K562 (cell line): Measurements from ENCODE around the gene MSANTD1. TPM values are rescaled to one million over a fixed set of nuclear protein-coding genes. Genes with fewer than 3 reads are reported as not detected.

Experiments
- ATAC-seq: fragments of 200-7000 bp; cut with Tn5 transposase; 3 replicates; pipeline ENCODE4 v1.9.1; 2020; ENCODE audit warnings: moderate library complexity
- BruUV-seq: library from RNA; stranded (reverse); fragments of 400-500 nt; replicated peaks from 2 replicates; lab custom pipeline; 2021; lab: Mats Ljungman, UMichigan
- CTCF ChIA-PET: fragments of 300-600 bp; formaldehyde crosslinking; extraction: SDS; loops from one replicate; lab custom pipeline; 2021; ENCODE audit warnings: low intra/inter-chr PET ratio; lab: Yijun Ruan, JAX
- POLR2A ChIA-PET: fragments of 300-600, 350-650 bp; sonication (Branson Sonifier 250); formaldehyde crosslinking; extraction: SDS; loops from one replicate; lab custom pipeline; 2021; ENCODE audit warnings: antibody characterized with exemption, inconsistent platforms; lab: Yijun Ruan, JAX
- DNase-seq, 4 experiments: peaks; one replicate each; pipeline versions ENCODE4 v3.0.0 to v3.0.0-alpha.2; 2011 to 2018; ENCODE audit warnings: low spot score in 3 of 4, mixed read lengths in 3 of 4; ENCODE audit errors: extremely low read depth in 1 of 4
- FAIRE-seq: peaks from 2 replicates; lab custom pipeline; 2011; peaks lifted over from hg19 to GRCh38; lab: Jason Lieb, UNC
- H2AFZ ChIP-seq: 2 replicates; pipeline ENCODE4 v1.6.0; 2011; ENCODE audit warnings: low read depth, low read length, control low read depth, inconsistent platforms
- H3K27ac ChIP-seq: fragments of 200-600 bp; 3 replicates; pipeline ENCODE4 v1.8.0; 2011; ENCODE audit warnings: low read depth, mild to moderate bottlenecking, control low read depth, inconsistent platforms, low read length, moderate library complexity, mixed read lengths; ENCODE audit errors: extremely low read depth
- H3K27me3 ChIP-seq, 2 experiments: fragments of 300-600 bp in 1 of 2; 2 replicates in 1 of 2; 3 replicates in 1 of 2; pipeline versions ENCODE4 v1.6.0 to v1.8.0; 2011; ENCODE audit warnings: inconsistent platforms in 2 of 2, low read length in 2 of 2, mild to moderate bottlenecking in 1 of 2, mixed read lengths in 1 of 2, moderate library complexity in 1 of 2; ENCODE audit not compliant: control insufficient read depth in 2 of 2, insufficient read depth in 2 of 2
- H3K36me3 ChIP-seq: fragments of 300-600 bp; 3 replicates; pipeline ENCODE4 v1.8.0; 2011; ENCODE audit warnings: mild to moderate bottlenecking, low read length, inconsistent platforms; ENCODE audit not compliant: control insufficient read depth, insufficient read depth
- H3K4me1 ChIP-seq, 2 experiments: fragments of 200-600 bp in 1 of 2; replicated peaks in 1 of 2; 2 replicates in 1 of 2; 3 replicates in 1 of 2; pipeline versions ENCODE4 v1.5.1 to v1.8.0; 2011; ENCODE audit warnings: inconsistent platforms in 2 of 2, low read length in 2 of 2, mild to moderate bottlenecking in 1 of 2, mixed read lengths in 1 of 2, moderate library complexity in 1 of 2; ENCODE audit not compliant: control insufficient read depth in 2 of 2, insufficient read depth in 2 of 2
- H3K4me2 ChIP-seq: 2 replicates; pipeline ENCODE4 v1.6.1; 2011; ENCODE audit warnings: low read length, control low read depth, inconsistent platforms, mixed read lengths; ENCODE audit not compliant: insufficient read depth
- H3K4me3 ChIP-seq: fragments of 200-600 bp; sonication (generic), shearing (Covaris generic); 2 replicates; pipeline ENCODE4 v1.5.1; 2016; ENCODE audit warnings: control low read depth, inconsistent platforms
- H3K79me2 ChIP-seq: fragments of 200-600 bp; 3 replicates; pipeline ENCODE4 v1.8.0; 2011; ENCODE audit warnings: low read length, inconsistent platforms; ENCODE audit not compliant: control insufficient read depth, insufficient read depth
- H3K9ac ChIP-seq, 2 experiments: 2 replicates each; pipeline versions ENCODE4 v1.6.0 to v1.6.1; 2011; ENCODE audit warnings: low read depth in 2 of 2, low read length in 2 of 2, control low read depth in 1 of 2, inconsistent platforms in 1 of 2, mild to moderate bottlenecking in 1 of 2, mixed read lengths in 1 of 2; ENCODE audit not compliant: insufficient read depth in 1 of 2
- H3K9me1 ChIP-seq: one replicate; pipeline ENCODE4 v1.6.0; 2011; ENCODE audit warnings: inconsistent platforms, mild to moderate bottlenecking, low read length, moderate library complexity; ENCODE audit not compliant: control insufficient read depth, insufficient read depth
- H3K9me3 ChIP-seq: replicated peaks from 2 replicates; pipeline ENCODE4 v1.5.1; 2011; ENCODE audit warnings: low read depth, low read length, inconsistent platforms; ENCODE audit not compliant: control insufficient read depth, insufficient read depth
- H4K20me1 ChIP-seq: replicated peaks from 2 replicates; pipeline ENCODE4 v1.6.1; 2011; ENCODE audit warnings: low read length, inconsistent platforms, mixed read lengths; ENCODE audit not compliant: control insufficient read depth, insufficient read depth
- ADNP ChIP-seq: fragments of 200-800 bp; sonication (Bioruptor generic); IDR thresholded peaks from 2 replicates; pipeline ENCODE4 v1.6.1; 2016; ENCODE audit warnings: missing genetic modification characterization, missing compliant biosample characterization
- BACH1 ChIP-seq: fragments of 200-800 bp; sonication (Bioruptor generic); IDR thresholded peaks from 2 replicates; pipeline ENCODE4 v1.6.1; 2016; ENCODE audit warnings: missing genetic modification characterization, missing compliant biosample characterization
- BMI1 ChIP-seq: fragments of 150-350 bp; IDR thresholded peaks from 2 replicates; pipeline ENCODE4 v1.6.1; 2014; ENCODE audit warnings: low read length
- KLF10 ChIP-seq: fragments of 250-450 bp; sonication (Bioruptor Pico); IDR thresholded peaks from 2 replicates; pipeline ENCODE4 v1.6.1; 2021; ENCODE audit warnings: matching md5 sums
- LEF1 ChIP-seq: fragments of 450-650 bp; IDR thresholded peaks from 2 replicates; pipeline ENCODE4 v1.6.1; 2016; ENCODE audit warnings: mild to moderate bottlenecking
- NCOA4 ChIP-seq: fragments of 450-650 bp; IDR thresholded peaks from 2 replicates; pipeline ENCODE4 v1.6.1; 2018; ENCODE audit warnings: mild to moderate bottlenecking; ENCODE audit not compliant: partially characterized antibody
- PHTF2 ChIP-seq: fragments of 250-450 bp; sonication (Bioruptor Pico); IDR thresholded peaks from 2 replicates; pipeline ENCODE4 v1.5.0; 2021; ENCODE audit warnings: mild to moderate bottlenecking
- POLR2A ChIP-seq: fragments of 450-650 bp; conservative IDR thresholded peaks from 2 replicates; pipeline ENCODE4 v1.6.1; 2016
- POU5F1 ChIP-seq: fragments of 150-350 bp; IDR thresholded peaks from 2 replicates; pipeline ENCODE4 v1.6.1; 2014; ENCODE audit warnings: borderline replicate concordance, low read length, low read depth, mild to moderate bottlenecking; ENCODE audit not compliant: partially characterized antibody
- SMARCA5 ChIP-seq: fragments of 450-650 bp; IDR thresholded peaks from 2 replicates; pipeline ENCODE4 v1.6.1; 2016
- SMARCE1 ChIP-seq: fragments of 450-650 bp; IDR thresholded peaks from 2 replicates; pipeline ENCODE4 v1.7.1; 2016; ENCODE audit warnings: mild to moderate bottlenecking
- ZHX1 ChIP-seq: fragments of 150-350 bp; conservative IDR thresholded peaks from 2 replicates; pipeline ENCODE4 v1.6.1; 2014; ENCODE audit warnings: low read length
- ZNF764 ChIP-seq: fragments of 250-450 bp; sonication (Bioruptor Pico); IDR thresholded peaks from 2 replicates; pipeline ENCODE4 v1.4.0; 2020; ENCODE audit warnings: low read depth, mild to moderate bottlenecking, moderate library complexity
- WGBS: fragments of 100-300 bp; shearing (Covaris generic); methylation state at CpG from one replicate; pipeline ENCODE4 v1.1.6; 2016; ENCODE audit warnings: low coverage, mixed read lengths; ENCODE audit not compliant: insufficient coverage; ENCODE audit errors: missing lambda C conversion rate; 5-methylcytosine and 5-hydroxymethylcytosine counted together
- in situ Hi-C: fragments of 300-500 bp; cut with MboI; formaldehyde crosslinking; loops from 4 replicates; pipeline ENCODE4 v1.15.0; 2018; ENCODE audit warnings: inconsistent platforms, mixed read lengths
- intact Hi-C: fragments of 100-400 bp; cut with micrococcal nuclease; formaldehyde crosslinking; loops from 2 replicates; pipeline ENCODE4 v1.14.2; 2022
- polyA plus RNA-seq, 8 experiments: library from polyadenylated mRNA; depleted of rRNA in 4 of 8; stranded (reverse) in 5 of 8; unstranded in 3 of 8; fragments of >200 nt; fragmentation: Nextera tagmentation in 2 of 8; fragmentation: Illumina TruSeq in 1 of 8; extraction: Ambion mirVana in 2 of 8; extraction: Trizol in 1 of 8; gene quantifications; 2 replicates each; pipeline versions ENCODE4 v1.2.1 to v1.2.3, GENCODE V29; 2011 to 2014; ENCODE audit warnings: inconsistent platforms in 1 of 8, missing spikeins in 1 of 8
- total RNA-seq, 7 experiments: library from RNA; depleted of rRNA in 6 of 7; stranded (reverse); fragments of >200 nt in 6 of 7; fragmentation: Illumina TruSeq in 2 of 7; extraction: Trizol in 2 of 7; gene quantifications; 2 replicates each; pipeline versions ENCODE4 v1.2.1 to v1.2.3, GENCODE V29; 2011 to 2021; ENCODE audit warnings: low replicate concordance in 1 of 7

MSANTD1 gene
- total and polyA plus RNA-seq, 9 of the 15 experiments (the other 6 are each of a cell fraction or from before 2014, with no cell fraction given) = 0.04 to 0.09 (median 0.07) TPM; not detected in 6

- Histone ChIP-seq H2AFZ (no peak overlapping the region), H3K27ac (no peak overlapping the region), H3K4me1 (no peaks in the 10 kb centered on the region), H3K79me2 (no peaks in the 10 kb centered on the region), H3K27me3 (peaks cover 10 to 11% of the 10 kb centered on the region in 2 experiments; a peak in 3 of 5 replicates), H3K9me1 (no peaks in the 10 kb centered on the region), H3K4me2 (no peak overlapping the region), H3K36me3 (no peaks in the 10 kb centered on the region), H3K4me3 (no peak overlapping the region), H3K9me3 (no peaks in the 10 kb centered on the region), H3K9ac (no peak overlapping the region), H4K20me1 (no peaks in the 10 kb centered on the region)
- ATAC-seq (no peak), FAIRE-seq (peak; percentile 35), DNase-seq (no peak)
- TF ChIP-seq NCOA4 (no peak), BACH1 (tag) (no peak), ADNP (tag) (no peak), BMI1 (no peak), SMARCE1 (no peak), ZNF764 (CRISPR knock-in tag) (no peak), POLR2A (no peak), POU5F1 (no peak), PHTF2 (CRISPR knock-in tag) (no peak), ZHX1 (no peak), KLF10 (CRISPR knock-in tag) (no peak), LEF1 (no peak), SMARCA5 (no peak)
- no TSS peak for BruUV-seq
- ChIA-PET CTCF (no interaction called here), POLR2A (interaction anchor here (0.6 kb wide), 2 partner anchors 34 to 175 kb away, joined by 3 read pairs; no protein-coding TSS in a partner anchor)
- 1% methylated on average over 9 of the region's 9 CpGs for WGBS
- intact Hi-C loops = no loop called here
- in situ Hi-C loops = no loop called here
Measured at GRCh38 chr4:3276986-3277385, 28.0 kb downstream of the MSANTD1 start.
